ENCODE results near the gene MORN1. TPM values are rescaled to one million over a fixed set of nuclear protein-coding genes. Genes with fewer than 3 reads are reported as not detected.

MORN1 gene
- polyA plus RNA-seq, 1 donor = 8.5 TPM

GRCh38 chr1:2350501-2350900 is 40.9 kb downstream of the MORN1 start:
- no peak for DNase-seq

- DNase-seq = no peak
Measured at GRCh38 chr1:2349806-2350205, 41.5 kb downstream of the MORN1 start.

- DNase-seq = no peak
Measured at GRCh38 chr1:2348346-2349325, 42.7 kb downstream of the MORN1 start.

- DNase-seq = no peak
Measured at GRCh38 chr1:2347896-2348295, 43.5 kb downstream of the MORN1 start.

GRCh38 chr1:2347409-2347785 is 44.0 kb downstream of the MORN1 start:
- DNase-seq = no peak

- no peak for DNase-seq
Measured at GRCh38 chr1:2346691-2347408, 44.5 kb downstream of the MORN1 start.

- no peak for DNase-seq
Measured at GRCh38 chr1:2345297-2346075, 45.9 kb downstream of the MORN1 start.

- no peak for DNase-seq
Measured at GRCh38 chr1:2344744-2345296, 46.5 kb downstream of the MORN1 start.

GRCh38 chr1:2344121-2344681 is 47.2 kb downstream of the MORN1 start:
- no peak for DNase-seq

- DNase-seq = no peak
Measured at GRCh38 chr1:2343023-2343935, 48.1 kb downstream of the MORN1 start.

GRCh38 chr1:2342384-2343022 is 48.9 kb downstream of the MORN1 start:
- DNase-seq = no peak

GRCh38 chr1:2341706-2342383 is 49.5 kb downstream of the MORN1 start:
- no peak for DNase-seq

GRCh38 chr1:2340918-2341254 is 50.5 kb downstream of the MORN1 start:
- no peak for DNase-seq

GRCh38 chr1:2340086-2340917 is 51.1 kb downstream of the MORN1 start:
- no peak for DNase-seq

- DNase-seq = no peak
Measured at GRCh38 chr1:2339206-2340085, 51.9 kb downstream of the MORN1 start.

- DNase-seq = no peak
Measured at GRCh38 chr1:2337501-2337900, 53.9 kb downstream of the MORN1 start.

- DNase-seq = no peak
Measured at GRCh38 chr1:2337081-2337480, 54.3 kb downstream of the MORN1 start.

- DNase-seq = no peak
Measured at GRCh38 chr1:2336499-2336898, 54.9 kb downstream of the MORN1 start.

All from hindlimb muscle (tissue), 1 donor.